Testis (tissue), 3 donors: ENCODE results near the gene PROB1. TPM values are rescaled to one million over a fixed set of nuclear protein-coding genes. Genes with fewer than 3 reads are reported as not detected.

ENCODE experiments used
- DNase-seq: peaks from one replicate; pipeline ENCODE4 v3.0.0-alpha.2; 2019
- H3K27ac ChIP-seq, 2 donors: fragments of 200-600 bp; sonication (generic); one replicate each; pipeline ENCODE4 v1.5.1; 2019
- H3K27me3 ChIP-seq: fragments of 200-600 bp; sonication (generic); one replicate; pipeline ENCODE4 v1.5.1; 2019
- H3K36me3 ChIP-seq: fragments of 200-600 bp; sonication (generic); one replicate; pipeline ENCODE4 v1.5.1; 2017; ENCODE audit warnings: low read depth; ENCODE audit errors: missing control alignments
- H3K4me1 ChIP-seq: fragments of 200-600 bp; sonication (generic); one replicate; pipeline ENCODE4 v1.5.1; 2019
- H3K4me3 ChIP-seq, 2 donors: fragments of 200-600 bp; sonication (generic); one replicate each; pipeline ENCODE4 v1.5.1; 2017 to 2019
- H3K9me3 ChIP-seq: fragments of 200-600 bp; sonication (generic); one replicate; pipeline ENCODE4 v1.5.1; 2017
- CTCF ChIP-seq, 3 experiments: fragments of 450-650 bp in 2 of 3; fragments of 200-600 bp in 1 of 3; sonication (generic) in 1 of 3; IDR thresholded peaks; one replicate each; pipeline ENCODE4 v1.5.1; 2016 to 2019; ENCODE audit warnings: antibody characterized with exemption in 3 of 3, mild to moderate bottlenecking in 2 of 3, moderate library complexity in 1 of 3
- POLR2A ChIP-seq: fragments of 450-650 bp; IDR thresholded peaks from one replicate; pipeline ENCODE4 v1.6.1; 2017; ENCODE audit warnings: antibody characterized with exemption, mild to moderate bottlenecking, moderate library complexity
- WGBS, 2 donors: methylation state at CpG; one replicate each; pipeline ENCODE4 v1.1.5; 2018; 5-methylcytosine and 5-hydroxymethylcytosine counted together
- intact Hi-C: fragments of 100-400 bp; cut with DNase I; formaldehyde crosslinking; loops from one replicate; pipeline ENCODE4 v1.15.1; 2023; ENCODE audit warnings: low total_unique reads
- polyA plus RNA-seq: library from polyadenylated mRNA; stranded (reverse); fragments of 350-450 nt; fragmentation: Illumina TruSeq; extraction: RNeasy Lipid Tissue Mini Kit (QIAGEN cat#74804); gene quantifications from one replicate; pipeline ENCODE4 v1.2.3, GENCODE V29; 2014; ENCODE audit warnings: low read depth, low replicate concordance; ENCODE audit not compliant: insufficient read depth
- total RNA-seq, 2 donors: library from RNA; depleted of rRNA; stranded (reverse); fragments of >200 nt; gene quantifications; one replicate each; pipeline ENCODE4 v1.2.3, GENCODE V29; 2016

PROB1 gene
- total and polyA plus RNA-seq, 3 donors from 2014 or later = 1.5 to 3.6 (median 2.7) TPM

GRCh38 chr5:139392678-139393496 lies 2.0 kb downstream of the PROB1 start:
- H3K4me1 ChIP-seq = peaks cover 8% of the 10 kb centered on the region
- intact Hi-C loops = no loop called here
- 29 to 36% methylated on average over 39 to 57 of the region's 77 CpGs for WGBS, 2 donors
- no peak overlapping the region for H3K27ac ChIP-seq
- no peak for TF ChIP-seq POLR2A
- peak; percentile 21 to 24 (median 22) for TF ChIP-seq CTCF (IDR thresholded peaks at IDR 0.05)
- no peaks in the 10 kb centered on the region for H3K27me3 ChIP-seq
- DNase-seq = peak; percentile 41
- H3K9me3 ChIP-seq = no peaks in the 10 kb centered on the region
- peak overlapping the region; percentile 43 to 59 for H3K4me3 ChIP-seq
- no peaks in the 10 kb centered on the region for H3K36me3 ChIP-seq

GRCh38 chr5:139392324-139392677 lies 2.6 kb downstream of the PROB1 start:
- no peaks in the 10 kb centered on the region for H3K9me3 ChIP-seq
- peaks cover 8% of the 10 kb centered on the region for H3K4me1 ChIP-seq
- TF ChIP-seq CTCF (IDR thresholded peaks at IDR 0.05) (no peak), POLR2A (no peak)
- 16 to 20% methylated on average over 8 to 34 of the region's 36 CpGs for WGBS, 2 donors
- H3K4me3 ChIP-seq = peak overlapping the region; percentile 43 to 59
- DNase-seq = no peak
- H3K27me3 ChIP-seq = no peaks in the 10 kb centered on the region
- intact Hi-C loops = no loop called here
- no peak overlapping the region for H3K27ac ChIP-seq
- no peaks in the 10 kb centered on the region for H3K36me3 ChIP-seq

GRCh38 chr5:139391570-139392323 lies 3.2 kb downstream of the PROB1 start:
- H3K9me3 ChIP-seq = no peaks in the 10 kb centered on the region
- WGBS, 2 donors = 52 to 58% methylated on average over 20 to 33 of the region's 33 CpGs
- DNase-seq = no peak
- intact Hi-C loops = no loop called here
- no peaks in the 10 kb centered on the region for H3K36me3 ChIP-seq
- H3K4me1 ChIP-seq = peaks cover 8% of the 10 kb centered on the region
- H3K27me3 ChIP-seq = no peaks in the 10 kb centered on the region
- peak overlapping the region; percentile 43 to 59 for H3K4me3 ChIP-seq
- TF ChIP-seq POLR2A (no peak), CTCF (IDR thresholded peaks at IDR 0.05) (no peak)
- H3K27ac ChIP-seq = no peak overlapping the region

- intact Hi-C loops = no loop called here
- WGBS, 2 donors = 77 to 87% methylated on average over 9 to 10 of the region's 10 CpGs
- H3K4me3 ChIP-seq = no peak overlapping the region
- DNase-seq = no peak
- no peaks in the 10 kb centered on the region for H3K36me3 ChIP-seq
- H3K9me3 ChIP-seq = no peaks in the 10 kb centered on the region
- H3K27me3 ChIP-seq = no peaks in the 10 kb centered on the region
- H3K4me1 ChIP-seq = peaks cover 8% of the 10 kb centered on the region
- TF ChIP-seq CTCF (IDR thresholded peaks at IDR 0.05) (no peak), POLR2A (no peak)
- H3K27ac ChIP-seq = no peak overlapping the region
Measured at GRCh38 chr5:139390639-139391569, 4.0 kb downstream of the PROB1 start.
